ENCODE data around the gene DYNC1I1.

The DYNC1I1 gene

DNA sequence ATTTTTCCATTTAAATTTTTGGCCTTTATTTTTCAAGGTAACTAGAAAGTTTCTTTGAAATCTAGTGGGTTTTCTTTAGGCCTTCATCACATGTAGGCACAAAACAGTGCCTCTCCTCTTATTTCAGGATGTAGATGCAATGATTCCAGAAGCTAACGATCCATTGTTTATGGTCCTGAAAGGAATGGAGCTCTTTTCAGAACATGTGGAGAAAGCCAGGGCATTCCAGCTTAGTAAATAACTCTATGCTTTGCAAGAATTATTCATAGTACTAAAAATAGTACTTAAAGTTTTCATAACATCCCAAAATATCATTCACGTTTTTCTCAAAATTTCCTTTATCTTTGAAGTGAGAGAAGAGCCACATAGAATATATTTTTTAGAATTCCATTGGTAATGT is 91.3 kb downstream of the DYNC1I1 start:
- DNase-seq = no peak

- no peak for DNase-seq
These were observed 93.5 kb downstream of the DYNC1I1 start for GRCh38 chr7:95865716-95866371.

DNA sequence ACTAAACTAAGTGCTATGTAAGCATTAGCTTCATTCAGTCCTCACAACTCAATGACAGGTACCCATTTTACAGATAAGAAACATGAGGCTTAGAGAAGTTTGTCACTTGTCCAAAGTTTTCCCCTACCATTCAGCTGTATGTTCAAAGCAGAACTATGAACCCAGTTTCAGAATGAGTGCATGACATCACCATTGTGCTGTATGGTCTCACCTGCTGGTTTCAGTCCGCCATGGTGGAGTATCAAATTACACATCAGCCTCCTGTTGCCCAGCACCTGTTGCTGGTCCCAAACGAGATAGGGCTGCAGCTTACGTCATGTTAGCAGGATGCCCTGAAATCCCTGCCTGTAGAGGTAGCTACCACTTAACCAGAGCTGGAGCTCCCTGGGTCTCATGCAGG is 95.0 kb downstream of the DYNC1I1 start:
- no peak for DNase-seq

GRCh38 chr7:95871075-95871848 is 98.9 kb downstream of the DYNC1I1 start:
- DNase-seq = no peak

DNA sequence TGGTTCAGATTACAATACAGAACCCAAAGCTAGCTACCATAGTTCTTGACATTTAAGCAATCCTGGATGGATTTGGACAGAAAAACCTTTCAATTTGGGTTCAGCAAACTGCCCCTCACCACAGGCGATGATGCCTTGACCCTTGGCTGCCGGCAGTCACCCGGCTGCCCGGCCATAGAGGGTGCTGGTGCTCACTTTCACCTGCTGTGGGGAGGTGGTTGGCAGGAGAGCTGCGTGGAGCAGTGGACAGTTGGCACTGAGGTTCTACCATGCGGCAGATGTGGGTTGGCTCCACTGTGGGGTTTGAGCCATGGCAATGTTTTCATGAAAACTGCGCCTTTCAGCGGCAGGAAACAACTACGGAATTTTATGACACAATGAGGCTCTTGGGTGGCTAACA is 99.5 kb downstream of the DYNC1I1 start:
- no peak for DNase-seq

GRCh38 chr7:95874129-95874528 is 101.8 kb downstream of the DYNC1I1 start:
- DNase-seq = no peak

GRCh38 chr7:95874541-95875265 is 102.3 kb downstream of the DYNC1I1 start:
- no peak for DNase-seq

- DNase-seq = no peak
These were observed 103.2 kb downstream of the DYNC1I1 start for GRCh38 chr7:95875519-95875918.

DNA sequence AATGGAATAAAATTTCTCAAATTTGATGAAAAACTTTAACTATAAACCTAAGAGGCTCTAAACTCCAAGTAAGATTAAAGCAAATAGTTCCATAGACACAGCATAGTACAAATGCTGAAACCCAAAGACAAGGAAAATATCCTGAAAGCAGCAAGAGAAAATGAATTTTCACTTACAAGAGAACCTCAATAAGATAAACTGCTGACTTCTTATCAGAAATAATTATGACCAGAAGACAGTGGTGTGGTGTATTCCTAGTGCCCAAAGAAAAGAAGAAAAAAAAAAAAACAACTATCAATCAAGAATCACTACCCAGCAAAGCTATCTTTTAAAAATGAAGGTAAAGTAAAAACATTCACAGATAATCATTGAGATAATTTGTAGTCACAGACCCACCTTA is 106.3 kb downstream of the DYNC1I1 start:
- DNase-seq = no peak

DNA sequence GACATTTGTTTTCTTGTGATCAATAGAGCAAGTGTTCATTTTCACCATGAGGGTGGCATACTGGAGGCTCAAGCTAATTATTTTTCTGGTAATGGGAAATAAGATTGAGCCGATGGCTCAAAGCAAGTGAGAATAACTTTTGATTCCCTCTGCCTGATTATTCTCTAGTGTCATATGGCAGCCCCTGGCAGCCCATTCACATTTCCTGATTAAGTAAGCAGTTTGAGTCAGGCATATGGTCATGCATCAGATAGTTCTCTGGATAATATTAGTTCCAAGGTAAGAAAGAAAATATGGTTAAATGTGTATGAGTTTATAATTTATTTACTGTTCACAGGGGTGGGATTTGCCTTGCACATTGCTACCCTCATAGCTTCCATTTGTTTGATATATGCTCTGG is 109.2 kb downstream of the DYNC1I1 start:
- no peak for DNase-seq

GRCh38 chr7:95883217-95883616 is 110.9 kb downstream of the DYNC1I1 start:
- no peak for DNase-seq

DNA sequence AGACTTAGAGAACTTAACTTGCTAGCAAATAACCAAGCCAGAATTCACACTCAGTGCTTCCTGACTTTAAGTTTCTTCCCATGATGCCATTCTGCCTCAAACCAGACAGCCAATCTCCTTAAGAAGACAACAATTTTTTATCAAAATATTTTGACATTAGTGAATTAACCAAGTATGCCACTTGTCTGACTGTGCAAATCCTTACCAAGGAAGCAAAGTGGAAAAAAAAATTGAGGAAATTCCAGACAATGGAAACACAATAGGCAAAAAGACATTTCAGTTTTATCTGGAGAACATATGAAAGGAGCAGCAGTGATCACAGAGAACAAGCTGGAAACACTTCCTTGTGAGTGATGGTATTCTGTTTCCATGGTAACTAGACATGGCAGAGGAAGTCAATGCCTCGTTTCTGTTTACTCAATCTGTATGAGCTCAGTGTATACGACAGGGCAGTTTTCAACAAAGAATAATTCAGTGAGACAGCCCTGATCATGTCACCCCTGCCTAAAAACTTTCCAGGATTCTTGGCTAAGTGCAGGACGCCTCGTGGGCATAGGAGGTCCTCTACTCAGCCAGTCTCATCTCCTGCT is 114.2 kb downstream of the DYNC1I1 start:
- DNase-seq = no peak

DNA sequence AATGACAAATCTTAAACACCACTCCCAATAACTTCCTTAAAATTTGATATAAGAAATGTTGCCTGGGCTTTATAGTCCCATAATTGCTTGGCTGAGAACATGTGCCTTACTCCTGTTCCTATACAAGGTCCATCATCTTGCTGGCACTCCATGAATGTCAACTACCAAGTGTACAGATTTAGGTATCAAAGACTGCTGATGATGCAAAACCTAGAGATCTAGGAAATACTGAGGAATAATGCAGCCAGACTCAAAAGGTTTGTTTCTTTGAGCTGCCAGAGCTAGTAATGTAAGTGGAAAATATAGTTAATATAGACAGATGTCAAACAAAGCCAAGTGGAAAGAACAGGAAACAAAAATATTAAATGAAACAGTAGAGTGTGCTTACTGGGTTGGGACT is 121.1 kb downstream of the DYNC1I1 start:
- DNase-seq = no peak

DNA sequence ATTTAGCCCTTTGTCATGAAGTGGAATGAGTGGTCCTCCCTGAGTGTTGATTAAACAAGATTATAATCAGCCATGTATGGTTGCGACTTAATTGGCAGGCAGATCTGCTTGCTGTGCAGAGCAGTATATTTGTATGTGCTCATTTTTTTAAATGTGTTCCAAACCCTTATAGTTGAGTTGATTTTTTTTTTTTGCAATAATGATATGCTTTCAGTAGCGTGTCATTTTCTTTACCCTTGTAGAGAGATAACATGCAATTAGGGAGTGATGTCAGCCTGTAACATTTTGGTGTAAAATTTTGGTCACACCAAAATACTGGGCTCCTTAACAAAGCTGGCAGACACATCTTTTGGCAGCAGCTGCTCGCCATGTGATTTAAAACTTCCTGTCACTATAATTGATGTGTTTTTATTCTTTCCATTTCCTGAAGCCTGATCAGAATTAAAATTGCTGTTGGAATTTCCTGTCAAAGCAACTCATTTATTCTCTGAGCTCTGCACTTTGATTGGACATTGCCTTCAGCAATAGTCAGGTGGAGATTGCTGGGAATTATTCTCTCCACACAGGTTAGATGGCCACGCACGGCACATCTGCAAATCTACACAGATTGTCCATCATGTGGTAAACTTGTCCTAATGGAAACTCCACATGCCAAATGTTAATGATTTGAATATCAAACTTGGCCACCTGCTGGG is 125.3 kb downstream of the DYNC1I1 start:
- no peak for DNase-seq

GRCh38 chr7:95899919-95900513 is 127.7 kb downstream of the DYNC1I1 start:
- DNase-seq = no peak

DNA sequence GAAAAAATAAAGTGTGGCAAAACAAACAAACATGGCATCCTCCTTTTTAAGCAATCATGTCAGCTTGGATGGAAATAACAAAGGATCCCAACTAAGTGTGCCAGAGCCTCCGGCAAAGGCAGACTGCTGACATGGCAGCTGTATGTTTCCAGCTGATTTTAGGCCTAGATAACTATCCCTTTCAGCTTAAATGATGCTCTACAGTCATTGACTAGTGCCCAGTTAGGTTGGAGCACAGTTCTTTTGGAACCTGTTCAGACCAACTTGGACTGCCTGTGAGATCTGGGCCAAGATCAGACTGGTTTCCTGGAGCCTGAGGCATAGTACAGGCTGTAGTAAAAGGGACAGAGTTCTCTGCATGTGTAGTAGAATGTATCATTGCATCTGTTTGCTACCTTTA is 128.7 kb downstream of the DYNC1I1 start:
- DNase-seq = no peak

- no peak for DNase-seq
These were observed 131.7 kb downstream of the DYNC1I1 start for GRCh38 chr7:95904099-95904498.

- no peak for DNase-seq
These were observed 132.8 kb downstream of the DYNC1I1 start for GRCh38 chr7:95905167-95905566.

GRCh38 chr7:95906851-95907250 is 134.5 kb downstream of the DYNC1I1 start:
- DNase-seq = no peak

DNA sequence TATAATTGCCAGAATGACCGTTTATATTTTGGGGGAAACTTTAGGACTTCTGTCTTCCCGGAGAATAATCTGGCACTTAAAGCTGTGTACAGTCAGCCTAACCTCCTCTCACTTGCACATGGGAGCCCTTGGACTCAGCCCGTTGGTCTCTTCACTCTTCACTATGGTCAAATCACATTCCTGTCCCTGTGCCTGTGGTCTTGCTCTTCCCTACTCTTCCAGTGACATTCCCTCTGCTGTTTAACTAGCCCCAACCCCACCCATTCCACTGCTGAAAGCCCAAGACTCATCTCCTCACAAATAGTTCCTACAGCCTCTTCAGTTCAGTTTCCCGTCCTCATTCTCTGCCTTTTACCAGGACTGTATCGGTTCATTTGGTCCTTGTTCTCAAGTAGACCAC is 135.0 kb downstream of the DYNC1I1 start:
- DNase-seq = no peak

DNA sequence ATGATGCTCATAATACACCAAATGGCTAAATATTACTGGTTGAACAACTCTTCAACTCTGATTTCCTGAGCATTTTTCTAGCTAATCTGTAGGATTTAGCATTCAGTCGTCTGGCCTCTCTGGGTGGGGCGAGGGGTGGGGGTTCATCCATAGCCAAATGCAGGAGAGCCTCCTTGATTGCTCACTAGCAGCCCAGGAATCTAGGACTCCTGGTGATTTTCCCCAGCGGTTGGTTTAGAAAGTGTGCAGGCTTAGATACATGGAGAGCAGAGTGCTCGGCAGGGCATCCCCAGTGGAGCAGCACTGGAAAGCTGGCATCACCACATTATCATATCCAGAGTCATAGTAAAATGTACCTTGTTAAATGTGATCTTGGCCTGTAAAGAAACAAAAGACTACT is 136.1 kb downstream of the DYNC1I1 start:
- no peak for DNase-seq

GRCh38 chr7:95910341-95910740 is 138.0 kb downstream of the DYNC1I1 start:
- no peak for DNase-seq

DNA sequence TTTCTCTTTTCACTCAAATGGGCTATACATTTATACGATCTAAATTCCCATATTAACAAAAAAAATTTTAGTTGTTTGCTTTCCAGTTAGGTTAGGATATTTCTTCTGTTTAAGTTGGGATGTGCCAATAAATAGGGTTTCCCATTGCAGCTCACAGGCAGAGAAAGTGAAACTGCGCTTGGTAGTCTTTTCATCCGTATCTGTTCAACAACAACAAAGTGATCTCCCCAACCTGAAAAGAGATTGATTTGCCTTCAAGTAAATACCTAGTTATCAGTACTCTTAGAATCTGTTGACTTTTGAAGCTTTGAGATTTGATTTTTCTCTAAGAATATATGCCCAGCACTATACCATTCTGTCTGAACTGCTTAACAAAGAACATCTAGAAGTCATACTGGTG is 143.4 kb downstream of the DYNC1I1 start:
- DNase-seq = no peak

Data from 8988T (cell line).